H9 (cell line): ENCODE results near the gene TBX15. TPM values are rescaled to one million over a fixed set of nuclear protein-coding genes. Genes with fewer than 3 reads are reported as not detected.

Source experiments
- DNase-seq: peaks from one replicate; pipeline ENCODE4 v3.0.0-alpha.2; 2017
- H2AFZ ChIP-seq: one replicate; pipeline ENCODE4 v1.6.1; 2013; ENCODE audit warnings: mild to moderate bottlenecking, low read length, control low read depth, moderate library complexity
- H2AK5ac ChIP-seq: 2 replicates; pipeline ENCODE4 v1.6.1; 2013; ENCODE audit warnings: low read length, control low read depth, mixed read lengths; ENCODE audit not compliant: insufficient read length
- H2BK120ac ChIP-seq: one replicate; pipeline ENCODE4 v1.6.1; 2013; ENCODE audit warnings: low read depth, mild to moderate bottlenecking, low read length, control low read depth, inconsistent platforms; ENCODE audit not compliant: poor library complexity, severe bottlenecking
- H2BK12ac ChIP-seq: 2 replicates; pipeline ENCODE4 v1.6.1; 2013; ENCODE audit warnings: low read length, control low read depth, mixed read lengths, low read depth; ENCODE audit not compliant: insufficient read length
- H2BK15ac ChIP-seq: 2 replicates; pipeline ENCODE4 v1.6.1; 2013; ENCODE audit warnings: low read depth, low read length, control low read depth
- H2BK20ac ChIP-seq: one replicate; pipeline ENCODE4 v1.6.1; 2013; ENCODE audit warnings: low read depth, mild to moderate bottlenecking, low read length, control low read depth, inconsistent platforms; ENCODE audit not compliant: poor library complexity, severe bottlenecking
- H2BK5ac ChIP-seq: 2 replicates; pipeline ENCODE4 v1.6.1; 2013; ENCODE audit warnings: low read length, control low read depth, mixed read lengths; ENCODE audit not compliant: insufficient read length
- H3K14ac ChIP-seq: 2 replicates; pipeline ENCODE4 v1.6.1; 2013; ENCODE audit warnings: low read length, control low read depth; ENCODE audit not compliant: insufficient read depth
- H3K18ac ChIP-seq: 2 replicates; pipeline ENCODE4 v1.6.1; 2013; ENCODE audit warnings: low read depth, mild to moderate bottlenecking, mixed read lengths, low read length, control low read depth; ENCODE audit not compliant: insufficient read length
- H3K23ac ChIP-seq: 2 replicates; pipeline ENCODE4 v1.6.1; 2013; ENCODE audit warnings: low read length, control low read depth, mixed read lengths, low read depth; ENCODE audit not compliant: insufficient read length
- H3K23me2 ChIP-seq: 2 replicates; pipeline ENCODE4 v1.6.1; 2013; ENCODE audit warnings: low read depth, mild to moderate bottlenecking, mixed read lengths, low read length, control low read depth; ENCODE audit not compliant: insufficient read length, poor library complexity, severe bottlenecking
- H3K27ac ChIP-seq: 2 replicates; pipeline ENCODE4 v1.5.1; 2013; ENCODE audit warnings: low read length, control low read depth, mixed read lengths, low read depth; ENCODE audit not compliant: insufficient read length
- H3K27me3 ChIP-seq: 2 replicates; pipeline ENCODE4 v1.6.1; 2013; ENCODE audit warnings: low read length, control low read depth, inconsistent platforms; ENCODE audit not compliant: insufficient read depth
- H3K4ac ChIP-seq: 2 replicates; pipeline ENCODE4 v1.6.1; 2013; ENCODE audit warnings: low read depth, mild to moderate bottlenecking, control low read depth, inconsistent platforms, low read length, moderate library complexity
- H3K4me1 ChIP-seq: 2 replicates; pipeline ENCODE4 v1.6.1; 2013; ENCODE audit warnings: low read length, control low read depth, inconsistent platforms; ENCODE audit not compliant: insufficient read depth
- H3K4me2 ChIP-seq: 2 replicates; pipeline ENCODE4 v1.6.1; 2013; ENCODE audit warnings: low read length, control low read depth, mixed read lengths; ENCODE audit not compliant: insufficient read length, insufficient read depth
- H3K56ac ChIP-seq: 2 replicates; pipeline ENCODE4 v1.6.1; 2013; ENCODE audit warnings: low read depth, mild to moderate bottlenecking, mixed read lengths, low read length, control low read depth; ENCODE audit not compliant: insufficient read length
- H3K79me1 ChIP-seq: 2 replicates; pipeline ENCODE4 v1.6.1; 2013; ENCODE audit warnings: low read depth, mild to moderate bottlenecking, moderate library complexity, low read length, control low read depth, inconsistent platforms; ENCODE audit not compliant: insufficient read depth, poor library complexity, severe bottlenecking
- H3K79me2 ChIP-seq: 2 replicates; pipeline ENCODE4 v1.6.1; 2013; ENCODE audit warnings: low read length, control low read depth, inconsistent platforms; ENCODE audit not compliant: insufficient read depth
- H3K9ac ChIP-seq: 2 replicates; pipeline ENCODE4 v1.6.1; 2013; ENCODE audit warnings: low read length, control low read depth, mixed read lengths; ENCODE audit not compliant: insufficient read length; ENCODE audit errors: extremely low read depth
- H3K9me3 ChIP-seq: one replicate; pipeline ENCODE4 v1.6.1; 2013; ENCODE audit warnings: low read depth, low read length, inconsistent platforms; ENCODE audit not compliant: control insufficient read depth
- H3T11ph ChIP-seq: one replicate; pipeline ENCODE4 v1.6.1; 2013; ENCODE audit warnings: mild to moderate bottlenecking, low read length, control low read depth, inconsistent platforms
- H4K20me1 ChIP-seq: one replicate; pipeline ENCODE4 v1.6.1; 2013; ENCODE audit not compliant: control insufficient read depth, insufficient read length, insufficient read depth
- H4K5ac ChIP-seq: 2 replicates; pipeline ENCODE4 v1.6.1; 2013; ENCODE audit warnings: low read depth, mild to moderate bottlenecking, mixed read lengths, low read length, control low read depth; ENCODE audit not compliant: insufficient read length
- H4K8ac ChIP-seq: replicated peaks from 2 replicates; pipeline ENCODE4 v1.6.1; 2013; ENCODE audit warnings: low read length, control low read depth, mixed read lengths, low read depth; ENCODE audit not compliant: insufficient read length
- H4K91ac ChIP-seq: 2 replicates; pipeline ENCODE4 v1.6.1; 2013; ENCODE audit warnings: low read depth, mild to moderate bottlenecking, moderate library complexity, mixed read lengths, low read length, control low read depth; ENCODE audit not compliant: insufficient read length
- H3K27ac Mint-ChIP-seq, 3 experiments: 2 replicates in 2 of 3; 3 replicates in 1 of 3; pipeline ENCODE4 v1.8.0; 2020 to 2021; ENCODE audit warnings: mixed read lengths in 3 of 3, mild to moderate bottlenecking in 1 of 3, moderate library complexity in 1 of 3
- H3K27me3 Mint-ChIP-seq: 2 replicates; pipeline ENCODE4 v1.8.0; 2021; ENCODE audit warnings: low read depth, mild to moderate bottlenecking, moderate library complexity, mixed read lengths
- H3K36me3 Mint-ChIP-seq, 3 experiments: 2 replicates in 2 of 3; 3 replicates in 1 of 3; pipeline ENCODE4 v1.8.0; 2020 to 2021; ENCODE audit warnings: low read depth in 3 of 3, mixed read lengths in 3 of 3; ENCODE audit not compliant: insufficient read depth in 1 of 3
- H3K4me1 Mint-ChIP-seq, 2 experiments: 2 replicates each; pipeline ENCODE4 v1.8.0; 2020; ENCODE audit warnings: mixed read lengths in 2 of 2
- H3K4me3 Mint-ChIP-seq, 2 experiments: 2 replicates in 1 of 2; 3 replicates in 1 of 2; pipeline ENCODE4 v1.8.0; 2020 to 2021; ENCODE audit warnings: mild to moderate bottlenecking in 2 of 2, mixed read lengths in 2 of 2, moderate library complexity in 1 of 2
- H3K9me3 Mint-ChIP-seq, 2 experiments: 2 replicates in 1 of 2; 3 replicates in 1 of 2; pipeline ENCODE4 v1.8.0; 2020; ENCODE audit warnings: mild to moderate bottlenecking in 2 of 2, mixed read lengths in 2 of 2, moderate library complexity in 1 of 2
- CTCF ChIP-seq: fragments of 200-600 bp; sonication (generic); conservative IDR thresholded peaks from 3 replicates; pipeline ENCODE4 v1.8.0; 2021; ENCODE audit warnings: antibody characterized with exemption, mild to moderate bottlenecking
- WGBS: extraction: QIAGEN DNeasy Blood & Tissue Kit; methylation state at CpG from one replicate; pipeline ENCODE4 v1.1.7; 2013; ENCODE audit warnings: missing lambda C conversion rate, low lambda C conversion rate, mixed read lengths; ENCODE audit not compliant: insufficient read length; ENCODE audit errors: extremely low coverage; 5-methylcytosine and 5-hydroxymethylcytosine counted together
- total RNA-seq: library from RNA; stranded (reverse); gene quantifications from 2 replicates; pipeline ENCODE4 v1.2.1, GENCODE V29; 2021

TBX15 gene
- total RNA-seq, 1 experiment from 2014 or later, result 0.07 TPM

GRCh38 chr1:118973531-118974137, 14.5 kb downstream of the TBX15 start:
- Histone ChIP-seq H3T11ph (no peak overlapping the region), H3K4me1 (no peaks in the 10 kb centered on the region), H2AFZ (no peak overlapping the region), H2AK5ac (no peak overlapping the region), H3K9ac (no peak overlapping the region), H3K23ac (no peak overlapping the region), H3K14ac (no peak overlapping the region), H2BK5ac (no peak overlapping the region), H2BK20ac (no peak overlapping the region), H3K18ac (no peak overlapping the region), H3K4ac (no peak overlapping the region), H4K8ac (no peak overlapping the region), H2BK120ac (no peak overlapping the region), H4K91ac (no peak overlapping the region), H4K5ac (no peak overlapping the region), H3K9me3 (no peaks in the 10 kb centered on the region), H4K20me1 (no peaks in the 10 kb centered on the region), H3K27me3 (peaks cover 21% of the 10 kb centered on the region; the same call in 1 of the 2 replicates), H2BK12ac (no peak overlapping the region), H3K23me2 (no peaks in the 10 kb centered on the region), H3K4me2 (no peak overlapping the region), H3K79me1 (no peaks in the 10 kb centered on the region), H2BK15ac (no peak overlapping the region), H3K79me2 (no peaks in the 10 kb centered on the region), H3K27ac (no peak overlapping the region), H3K56ac (no peak overlapping the region)
- H3K27ac Mint-ChIP-seq, result no peak overlapping the region
- no peaks in the 10 kb centered on the region; a peak in 1 of 5 replicates for H3K9me3 Mint-ChIP-seq
- DNase-seq, result no peak
- H3K4me3 Mint-ChIP-seq, result no peak overlapping the region
- peaks cover 97% of the 10 kb centered on the region for H3K27me3 Mint-ChIP-seq
- no peak for TF ChIP-seq CTCF
- peaks cover 0 to under 1% of the 10 kb centered on the region in 2 experiments; a peak in 1 of 4 replicates for H3K4me1 Mint-ChIP-seq
- H3K36me3 Mint-ChIP-seq, result no peaks in the 10 kb centered on the region
- WGBS, result no CpG with 5 or more reads among the region's 5 CpGs
